Breast epithelium (tissue), 3 donors: ENCODE data around the gene LTBP2.

Source experiments
- CTCF ChIP-seq, 3 donors: fragments of 450-650 bp; IDR thresholded peaks; one replicate each; pipeline ENCODE4 v1.5.1; 2016 to 2017; ENCODE audit warnings: antibody characterized with exemption in 3 of 3, mild to moderate bottlenecking in 3 of 3, moderate library complexity in 3 of 3
- POLR2AphosphoS5 ChIP-seq, 3 donors: sonication (generic); formaldehyde crosslinking; IDR thresholded peaks; one replicate each; pipeline ENCODE4 v1.6.1; 2017; ENCODE audit warnings: antibody characterized with exemption in 3 of 3

GRCh38 chr14:74652541-74652940 is 40.5 kb upstream of the LTBP2 start:
- TF ChIP-seq CTCF (IDR thresholded peaks at IDR 0.05): no peak
- TF ChIP-seq POLR2AphosphoS5 (IDR thresholded peaks at IDR 0.05): no peak
